NCI-H1694 treated with DMSO at 0.1 percent for 48 hours (cell line): ENCODE results near the gene DOCK9.
"Not testable (repeated sequence)": the region's sequence is repeated elsewhere in the genome, so short reads cannot be mapped to it uniquely, and the experiment has no call there.

Experiments
- DNase-seq: peaks from one replicate; lab custom pipeline; 2025; lab: John Stamatoyannopoulos, UW

The DOCK9 gene

GRCh38 chr13:98917116-98917515, 60.7 kb downstream of the DOCK9 start:
- DNase-seq, result no peak

GRCh38 chr13:98916403-98916802, 61.5 kb downstream of the DOCK9 start:
- no peak for DNase-seq

- DNase-seq, result no peak
These were observed 61.9 kb downstream of the DOCK9 start for GRCh38 chr13:98915981-98916380.

- no peak for DNase-seq
These were observed 62.3 kb downstream of the DOCK9 start for GRCh38 chr13:98915563-98915962.

GRCh38 chr13:98913741-98914140, 64.1 kb downstream of the DOCK9 start:
- no peak for DNase-seq

- DNase-seq, result no peak
These were observed 65.0 kb downstream of the DOCK9 start for GRCh38 chr13:98912846-98913245.

- no peak for DNase-seq
These were observed 67.3 kb downstream of the DOCK9 start for GRCh38 chr13:98910501-98910951.

- no peak for DNase-seq
These were observed 68.8 kb downstream of the DOCK9 start for GRCh38 chr13:98909016-98909415.

- DNase-seq, result no peak
These were observed 70.9 kb downstream of the DOCK9 start for GRCh38 chr13:98906746-98907502.

GRCh38 chr13:98905199-98905598, 72.7 kb downstream of the DOCK9 start:
- DNase-seq, result no peak

GRCh38 chr13:98900442-98900841, 77.4 kb downstream of the DOCK9 start:
- no peak for DNase-seq

GRCh38 chr13:98897706-98898105, 80.2 kb downstream of the DOCK9 start:
- no peak for DNase-seq

- DNase-seq, result no peak
These were observed 81.1 kb downstream of the DOCK9 start for GRCh38 chr13:98896868-98897144.

GRCh38 chr13:98896083-98896867, 81.6 kb downstream of the DOCK9 start:
- DNase-seq, result no peak

- not testable (repeated sequence) for DNase-seq
These were observed 83.0 kb downstream of the DOCK9 start for GRCh38 chr13:98894814-98895213.

- DNase-seq, result no peak
These were observed 84.5 kb downstream of the DOCK9 start for GRCh38 chr13:98893371-98893770.

GRCh38 chr13:98892821-98893220, 85.0 kb downstream of the DOCK9 start:
- no peak for DNase-seq

GRCh38 chr13:98892077-98892476, 85.8 kb downstream of the DOCK9 start:
- DNase-seq, result no peak

- DNase-seq, result no peak
These were observed 86.9 kb downstream of the DOCK9 start for GRCh38 chr13:98890925-98891324.

GRCh38 chr13:98890186-98890585, 87.7 kb downstream of the DOCK9 start:
- peak; percentile 29 for DNase-seq

- no peak for DNase-seq
These were observed 88.3 kb downstream of the DOCK9 start for GRCh38 chr13:98889419-98890085.

GRCh38 chr13:98888890-98889279, 89.0 kb downstream of the DOCK9 start:
- DNase-seq, result no peak
